ENCODE measurements around the gene TMEM203.

DNA sequence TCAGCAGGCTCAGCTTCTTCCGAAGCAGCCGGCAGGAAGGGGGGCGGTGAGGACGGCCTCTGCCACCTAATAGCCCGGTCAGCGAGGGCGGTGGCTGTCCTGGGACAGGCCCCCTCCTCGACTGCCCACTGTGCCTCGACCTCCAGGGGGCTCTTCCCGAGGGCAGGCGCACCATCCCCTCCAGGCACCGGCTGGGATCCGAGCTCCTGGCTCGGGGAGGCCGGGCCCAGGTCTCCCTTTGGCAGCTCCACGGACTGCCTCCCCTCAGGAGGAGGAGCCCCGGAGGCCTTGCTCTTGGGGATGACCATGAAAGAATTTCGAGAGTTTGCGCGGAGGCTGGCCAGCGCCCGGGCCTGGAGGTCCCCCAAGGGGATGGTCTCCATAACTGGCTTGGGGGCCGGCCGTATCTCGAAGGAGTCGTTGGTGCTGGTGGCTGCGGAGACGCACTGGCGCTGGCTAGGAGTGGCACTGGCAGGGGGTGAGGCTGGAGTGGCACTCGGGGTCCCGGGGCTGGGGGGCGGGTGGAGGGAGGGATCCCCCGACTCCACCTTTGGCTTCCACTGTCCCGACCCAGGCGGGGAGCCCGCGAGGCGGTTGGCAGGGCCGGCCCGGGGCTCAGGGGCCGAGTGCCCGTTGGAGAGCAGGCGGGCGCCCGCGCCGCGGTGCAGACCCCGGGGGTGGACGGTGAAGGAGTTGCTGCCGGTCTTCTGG is 5.9 kb downstream of the TMEM203 start:
- TF ChIP-seq, protein P1, sequence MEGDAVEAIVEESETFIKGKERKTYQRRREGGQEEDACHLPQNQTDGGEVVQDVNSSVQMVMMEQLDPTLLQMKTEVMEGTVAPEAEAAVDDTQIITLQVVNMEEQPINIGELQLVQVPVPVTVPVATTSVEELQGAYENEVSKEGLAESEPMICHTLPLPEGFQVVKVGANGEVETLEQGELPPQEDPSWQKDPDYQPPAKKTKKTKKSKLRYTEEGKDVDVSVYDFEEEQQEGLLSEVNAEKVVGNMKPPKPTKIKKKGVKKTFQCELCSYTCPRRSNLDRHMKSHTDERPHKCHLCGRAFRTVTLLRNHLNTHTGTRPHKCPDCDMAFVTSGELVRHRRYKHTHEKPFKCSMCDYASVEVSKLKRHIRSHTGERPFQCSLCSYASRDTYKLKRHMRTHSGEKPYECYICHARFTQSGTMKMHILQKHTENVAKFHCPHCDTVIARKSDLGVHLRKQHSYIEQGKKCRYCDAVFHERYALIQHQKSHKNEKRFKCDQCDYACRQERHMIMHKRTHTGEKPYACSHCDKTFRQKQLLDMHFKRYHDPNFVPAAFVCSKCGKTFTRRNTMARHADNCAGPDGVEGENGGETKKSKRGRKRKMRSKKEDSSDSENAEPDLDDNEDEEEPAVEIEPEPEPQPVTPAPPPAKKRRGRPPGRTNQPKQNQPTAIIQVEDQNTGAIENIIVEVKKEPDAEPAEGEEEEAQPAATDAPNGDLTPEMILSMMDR (IDR thresholded peaks at IDR 0.05 in 2 of 3, conservative IDR thresholded peaks at IDR 0.05 in 1 of 3; ENCODE audit: control insufficient read depth in 2 of 3, extremely low read depth in 1 of 3, insufficient read depth in 1 of 3, low read depth in 3 of 3, low read length in 3 of 3) = no peak
- TF ChIP-seq ZBED1 (IDR thresholded peaks at IDR 0.05; ENCODE audit: borderline replicate concordance) = no peak
- TF ChIP-seq EP300 (IDR thresholded peaks at IDR 0.05; ENCODE audit: borderline replicate concordance in 1 of 2, control insufficient read depth in 1 of 2, low read depth in 2 of 2, low read length in 2 of 2) = no peak
- TF ChIP-seq EZH2 (IDR thresholded peaks at IDR 0.05; ENCODE audit: borderline replicate concordance, control insufficient read depth, low read depth, low read length) = no peak
- TF ChIP-seq MEF2A (IDR thresholded peaks at IDR 0.05; ENCODE audit: insufficient read depth, low read depth, low read length) = no peak
- TF ChIP-seq, protein P2, sequence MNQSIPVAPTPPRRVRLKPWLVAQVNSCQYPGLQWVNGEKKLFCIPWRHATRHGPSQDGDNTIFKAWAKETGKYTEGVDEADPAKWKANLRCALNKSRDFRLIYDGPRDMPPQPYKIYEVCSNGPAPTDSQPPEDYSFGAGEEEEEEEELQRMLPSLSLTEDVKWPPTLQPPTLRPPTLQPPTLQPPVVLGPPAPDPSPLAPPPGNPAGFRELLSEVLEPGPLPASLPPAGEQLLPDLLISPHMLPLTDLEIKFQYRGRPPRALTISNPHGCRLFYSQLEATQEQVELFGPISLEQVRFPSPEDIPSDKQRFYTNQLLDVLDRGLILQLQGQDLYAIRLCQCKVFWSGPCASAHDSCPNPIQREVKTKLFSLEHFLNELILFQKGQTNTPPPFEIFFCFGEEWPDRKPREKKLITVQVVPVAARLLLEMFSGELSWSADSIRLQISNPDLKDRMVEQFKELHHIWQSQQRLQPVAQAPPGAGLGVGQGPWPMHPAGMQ (IDR thresholded peaks at IDR 0.05; ENCODE audit: borderline replicate concordance) = no peak
- TF ChIP-seq NFIC (IDR thresholded peaks at IDR 0.05; ENCODE audit: low read depth, low read length) = no peak
- TF ChIP-seq SP1 (IDR thresholded peaks at IDR 0.05; ENCODE audit: low read depth, low read length) = no peak
- no peak for TF ChIP-seq E2F4 (IDR thresholded peaks at IDR 0.05; ENCODE audit: low read depth, low read length)
- no peak for TF ChIP-seq REST (IDR thresholded peaks at IDR 0.05; ENCODE audit: low read depth, low read length)
- TF ChIP-seq MYC (IDR thresholded peaks at IDR 0.05; ENCODE audit: insufficient read depth, insufficient read length, insufficient replicate concordance, low read length, severe bottlenecking) = no peak
- TF ChIP-seq, protein P3, sequence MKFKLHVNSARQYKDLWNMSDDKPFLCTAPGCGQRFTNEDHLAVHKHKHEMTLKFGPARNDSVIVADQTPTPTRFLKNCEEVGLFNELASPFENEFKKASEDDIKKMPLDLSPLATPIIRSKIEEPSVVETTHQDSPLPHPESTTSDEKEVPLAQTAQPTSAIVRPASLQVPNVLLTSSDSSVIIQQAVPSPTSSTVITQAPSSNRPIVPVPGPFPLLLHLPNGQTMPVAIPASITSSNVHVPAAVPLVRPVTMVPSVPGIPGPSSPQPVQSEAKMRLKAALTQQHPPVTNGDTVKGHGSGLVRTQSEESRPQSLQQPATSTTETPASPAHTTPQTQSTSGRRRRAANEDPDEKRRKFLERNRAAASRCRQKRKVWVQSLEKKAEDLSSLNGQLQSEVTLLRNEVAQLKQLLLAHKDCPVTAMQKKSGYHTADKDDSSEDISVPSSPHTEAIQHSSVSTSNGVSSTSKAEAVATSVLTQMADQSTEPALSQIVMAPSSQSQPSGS (IDR thresholded peaks at IDR 0.05; ENCODE audit: low read length) = no peak

Measured in GM12878 (cell line).